NCI-H774 (cell line): ENCODE results near the gene PRKAG2.

Experiments
- DNase-seq: peaks from one replicate; lab custom pipeline; 2025; lab: John Stamatoyannopoulos, UW

Gene PRKAG2

DNA sequence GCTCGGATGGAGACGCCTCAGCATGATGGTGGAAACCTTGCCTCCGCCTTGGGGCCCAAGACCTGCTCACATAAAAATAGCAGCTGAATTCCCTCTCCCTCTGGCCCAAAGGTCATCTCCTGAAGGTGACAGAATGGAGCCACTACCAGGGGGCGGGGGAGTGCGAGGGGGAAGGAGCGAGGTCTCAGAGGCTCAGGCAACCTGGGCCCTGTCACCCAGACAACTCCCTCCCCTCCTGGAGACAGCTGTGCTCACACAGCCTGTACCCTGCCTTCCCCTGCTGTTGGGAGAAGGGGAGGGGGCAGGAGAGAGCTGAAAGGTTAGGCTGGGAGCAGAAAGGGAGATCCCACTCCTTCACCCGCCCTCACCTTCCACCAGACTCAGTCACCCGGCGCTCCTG is 184.2 kb downstream of the PRKAG2 start:
- no peak for DNase-seq

DNA sequence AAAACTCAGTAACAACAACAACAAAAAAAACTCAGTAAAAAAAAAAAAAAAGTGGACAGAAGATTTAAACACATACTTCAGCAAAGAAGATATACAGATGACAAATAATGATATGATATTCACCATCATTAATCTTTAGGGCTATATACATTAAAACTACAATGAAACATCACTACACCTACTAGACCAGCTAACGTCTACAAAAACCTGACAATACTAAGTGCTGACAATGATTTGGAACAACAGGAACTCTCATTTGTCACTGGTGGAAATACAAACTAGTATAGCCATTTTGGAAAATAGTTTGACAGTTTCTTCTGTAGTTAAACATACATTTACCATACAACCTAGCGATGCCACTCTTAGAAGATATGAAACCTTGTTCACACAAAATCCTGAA is 185.5 kb downstream of the PRKAG2 start:
- DNase-seq: no peak

- DNase-seq: no peak
These were observed 186.3 kb downstream of the PRKAG2 start for GRCh38 chr7:151690606-151691005.

GRCh38 chr7:151689196-151689971 is 187.5 kb downstream of the PRKAG2 start:
- DNase-seq: peak; percentile 43

DNA sequence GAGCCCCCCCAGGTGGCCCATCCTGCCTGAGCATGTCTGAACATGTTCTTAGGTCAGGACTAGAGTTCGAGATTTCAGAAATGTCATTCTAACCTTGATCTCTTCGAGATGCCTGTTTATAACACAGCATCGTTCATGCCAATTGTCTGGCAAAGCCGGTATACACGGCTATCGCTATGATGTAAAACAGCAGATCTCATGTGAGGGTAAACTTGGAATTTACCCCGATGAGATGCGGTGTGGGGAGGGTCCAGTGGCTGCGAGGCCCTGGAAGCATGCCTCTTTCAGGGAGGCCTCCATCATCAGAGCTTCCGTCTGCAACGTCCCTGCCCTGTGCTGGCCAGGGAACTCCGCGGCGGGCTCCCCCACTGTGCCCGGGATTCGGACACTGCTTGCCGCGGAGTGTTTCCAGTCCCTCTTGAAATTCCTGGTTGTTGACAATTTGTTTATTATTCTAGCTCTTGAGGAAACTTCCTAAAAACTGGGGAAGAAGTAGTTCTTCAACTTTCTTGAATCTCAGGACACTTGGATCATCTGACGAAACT is 188.6 kb downstream of the PRKAG2 start:
- no peak for DNase-seq

DNA sequence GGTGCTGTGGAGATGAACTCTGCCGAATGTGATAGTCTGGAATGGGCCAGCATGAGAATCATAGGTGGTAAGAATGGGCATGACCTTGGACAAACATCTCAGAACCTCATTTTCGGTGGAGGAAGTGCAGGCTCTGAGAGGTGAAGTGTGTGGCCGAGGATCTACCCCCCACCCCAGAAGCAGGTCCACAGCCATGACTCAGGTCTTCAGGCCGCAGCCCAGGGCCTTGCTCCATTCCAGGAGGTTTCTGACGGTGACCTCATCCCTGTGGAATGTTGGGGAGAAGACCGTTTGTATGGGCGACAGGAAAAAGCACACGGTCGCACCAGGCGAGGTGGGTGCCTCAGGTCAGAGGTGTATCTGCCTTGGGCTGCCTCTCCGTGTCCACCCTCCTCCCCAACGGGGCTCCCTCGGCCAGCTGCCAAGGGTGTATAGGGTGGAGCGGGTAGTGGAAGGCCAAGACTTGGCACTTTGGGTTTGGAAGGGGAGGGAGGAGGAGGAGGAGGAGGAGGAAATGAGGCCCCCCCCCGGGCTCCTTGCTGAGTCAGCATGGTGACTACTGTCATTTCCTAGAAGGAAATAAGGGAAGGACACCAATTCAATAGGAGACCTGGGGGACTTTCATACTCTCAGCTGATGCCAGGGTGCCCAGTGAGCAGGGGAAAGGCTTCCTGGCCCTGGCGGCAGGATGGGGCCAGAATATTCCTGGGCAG is 189.2 kb downstream of the PRKAG2 start:
- no peak for DNase-seq

DNA sequence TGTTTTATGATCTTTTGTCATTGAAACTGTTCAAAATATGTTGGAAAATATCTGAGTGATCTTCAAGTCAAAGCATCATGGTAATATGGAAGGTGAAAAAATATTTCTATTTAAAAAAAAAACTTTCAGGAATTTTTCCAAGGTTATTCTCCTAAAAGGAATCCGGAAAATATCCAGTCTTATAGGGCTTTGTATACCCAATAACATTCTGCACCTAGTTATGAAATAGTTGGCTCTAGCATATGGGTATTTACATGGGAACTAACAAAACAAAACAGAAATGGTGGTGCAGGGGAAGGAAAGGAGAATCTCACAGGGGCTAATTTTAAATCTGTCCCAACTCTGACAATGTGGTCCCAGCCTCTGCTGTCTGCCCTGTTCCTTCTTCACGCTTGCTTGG is 190.1 kb downstream of the PRKAG2 start:
- no peak for DNase-seq

GRCh38 chr7:151686016-151686766 is 190.7 kb downstream of the PRKAG2 start:
- DNase-seq: no peak

- no peak for DNase-seq
These were observed 192.3 kb downstream of the PRKAG2 start for GRCh38 chr7:151684408-151685175.

DNA sequence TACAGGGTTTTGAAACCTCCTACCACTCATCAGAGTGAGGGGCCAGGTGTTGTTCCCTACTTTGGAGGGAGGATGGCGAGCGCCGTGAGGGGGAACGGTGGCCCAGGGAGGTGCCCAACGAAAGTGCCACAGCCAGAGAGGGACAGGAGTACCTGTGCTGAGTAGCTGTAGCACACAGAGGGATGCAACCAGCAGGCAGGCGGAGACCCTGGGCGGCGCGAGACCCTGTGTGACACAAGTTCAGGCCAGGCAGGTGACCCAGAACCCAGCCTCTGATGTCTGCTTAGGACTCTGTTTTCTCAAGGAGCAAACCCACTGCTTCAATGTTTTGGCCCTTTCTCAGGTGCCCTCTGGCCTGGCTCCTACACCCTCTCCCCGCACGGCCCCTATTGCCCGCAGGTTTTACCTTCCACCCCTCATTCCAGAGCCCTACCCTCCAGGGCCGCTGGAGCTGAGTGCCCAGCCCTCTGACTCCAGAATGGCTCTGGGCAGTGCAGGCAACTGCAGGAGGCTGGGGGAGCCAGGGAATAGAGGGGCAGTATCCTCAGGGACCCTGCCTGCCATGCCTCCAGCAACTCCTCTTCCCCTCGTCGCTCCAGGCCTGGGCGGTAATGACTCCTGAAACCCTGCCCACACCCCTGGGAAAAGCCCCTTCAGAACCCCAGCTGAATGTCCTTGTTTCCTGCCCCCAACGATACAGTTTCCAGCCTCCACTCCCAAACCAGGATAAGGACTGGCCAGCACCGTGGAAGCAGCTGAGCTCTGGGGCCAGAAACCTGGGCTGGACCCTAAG is 193.1 kb downstream of the PRKAG2 start:
- DNase-seq: no peak

DNA sequence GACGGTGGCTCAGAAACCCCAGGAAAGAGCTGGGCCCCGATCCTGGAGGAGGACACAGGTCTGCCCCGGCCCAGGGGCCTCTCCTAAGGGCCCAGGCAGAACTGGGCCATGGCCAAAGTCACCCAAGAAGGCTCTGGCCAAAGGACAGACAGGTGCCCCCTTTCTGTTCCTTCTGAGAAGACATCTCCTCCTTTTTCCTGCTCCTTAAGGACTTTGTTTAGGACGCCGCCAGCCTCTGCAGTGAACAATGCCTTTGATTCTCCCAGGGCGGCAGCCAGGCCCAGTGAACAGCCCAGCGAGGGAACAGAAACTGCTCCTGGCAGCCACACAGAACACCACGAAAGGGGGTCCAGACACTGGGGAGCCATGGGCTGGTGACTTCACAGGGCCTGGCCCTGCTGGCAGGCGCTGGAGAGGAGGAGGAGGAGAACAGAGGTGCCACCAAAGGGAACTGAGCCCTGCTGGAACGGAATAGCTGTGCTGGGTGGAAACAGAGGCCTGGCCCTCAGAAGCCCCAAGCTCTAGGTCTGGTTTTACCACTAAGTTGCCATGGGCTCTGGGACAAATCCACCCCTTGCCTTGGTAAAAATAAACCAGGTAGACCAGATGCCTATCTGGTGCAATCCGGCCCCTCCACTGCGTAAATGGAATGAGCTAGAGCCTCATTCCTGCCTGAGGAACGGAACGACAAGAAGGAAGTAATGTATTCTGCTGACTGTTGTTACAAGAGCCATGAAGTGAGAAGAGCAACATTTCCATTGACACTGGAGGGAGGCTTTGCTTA is 193.9 kb downstream of the PRKAG2 start:
- DNase-seq: no peak

DNA sequence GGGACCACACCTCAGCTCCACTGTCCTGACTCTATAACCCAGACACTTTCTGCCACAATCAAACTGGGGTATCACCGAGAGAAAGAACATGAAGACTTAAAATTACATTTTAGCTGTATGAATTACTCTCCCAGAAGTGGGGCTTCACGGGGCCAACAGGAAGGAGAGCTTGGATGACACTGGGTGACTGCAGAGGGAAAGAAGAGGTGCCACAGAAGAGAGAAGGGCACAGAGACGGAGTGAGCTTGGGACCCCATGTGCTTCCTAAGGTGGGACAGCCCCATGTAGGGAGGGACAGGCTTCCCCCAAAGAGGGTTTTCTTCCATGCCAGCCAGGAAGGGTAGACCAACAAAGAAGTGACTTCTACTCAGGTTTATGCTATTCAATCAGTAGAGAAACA is 195.2 kb downstream of the PRKAG2 start:
- DNase-seq: no peak

GRCh38 chr7:151680810-151681209 is 196.1 kb downstream of the PRKAG2 start:
- DNase-seq: no peak

DNA sequence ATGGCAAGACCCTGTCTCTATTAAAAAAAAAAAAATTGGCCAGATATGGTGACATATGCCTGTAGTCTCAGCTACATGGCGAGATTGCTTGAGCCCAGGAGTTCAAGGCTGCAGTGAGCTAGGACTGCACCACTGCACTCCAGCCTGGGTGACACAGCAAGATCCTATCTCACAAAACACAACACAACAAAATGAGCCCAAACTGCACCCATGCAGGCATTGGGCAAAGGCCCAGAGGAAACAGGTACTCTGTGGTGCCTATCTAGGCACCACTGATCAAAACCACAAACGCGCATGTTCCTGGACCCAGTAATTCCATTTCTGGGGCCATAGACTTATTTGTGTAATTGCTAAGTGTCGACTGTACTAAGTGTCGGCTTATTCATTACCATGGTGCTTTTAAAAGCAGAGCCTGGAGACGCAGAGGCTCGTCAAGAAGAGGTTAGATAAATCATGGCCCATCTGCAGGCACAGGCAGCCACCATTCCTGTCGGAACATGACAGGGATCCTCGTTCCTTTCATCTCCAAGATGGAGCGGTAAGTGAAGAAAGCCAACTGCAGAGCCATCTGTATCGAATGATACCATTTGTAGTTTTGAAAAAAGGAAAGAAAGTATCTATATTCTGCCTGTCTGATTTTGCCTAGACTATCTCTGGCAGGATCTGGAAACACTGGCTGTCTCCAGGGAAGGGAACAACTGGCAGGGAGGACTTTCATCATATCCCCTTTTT is 196.9 kb downstream of the PRKAG2 start:
- DNase-seq: no peak

DNA sequence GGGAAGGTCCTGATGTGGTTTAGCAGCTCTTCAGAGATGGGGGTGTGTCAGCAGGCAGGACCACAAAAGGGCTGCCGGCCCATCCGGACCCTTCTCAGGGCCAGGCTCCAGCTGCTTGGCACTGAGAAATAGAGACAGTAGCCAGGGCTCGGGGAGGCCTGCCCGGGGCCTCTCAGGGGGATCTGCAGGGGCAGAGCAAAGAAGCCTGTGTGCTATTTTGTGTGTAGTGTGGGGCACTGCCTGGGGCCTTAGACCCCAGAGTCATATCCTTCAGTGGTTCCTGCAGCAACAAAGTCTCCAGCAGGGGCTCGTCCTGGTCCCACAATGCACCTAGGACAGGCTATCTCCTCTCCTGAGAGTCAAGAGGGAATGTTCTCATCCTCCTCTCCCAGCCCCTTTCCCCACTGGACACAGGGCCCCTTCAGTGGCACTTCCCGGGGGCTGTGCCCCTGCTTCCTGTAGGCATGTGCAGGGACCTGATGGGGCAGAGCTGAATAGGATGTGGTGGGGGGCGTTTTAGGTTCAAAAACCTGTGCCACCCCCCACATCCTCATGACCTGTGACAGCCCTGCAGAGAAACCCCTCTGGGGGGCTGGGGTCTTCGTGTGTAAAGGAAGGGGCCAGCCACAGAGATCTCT is 197.7 kb downstream of the PRKAG2 start:
- DNase-seq: no peak

GRCh38 chr7:151678227-151678604 is 198.7 kb downstream of the PRKAG2 start:
- DNase-seq: no peak

GRCh38 chr7:151677581-151678226 is 199.2 kb downstream of the PRKAG2 start:
- DNase-seq: no peak

DNA sequence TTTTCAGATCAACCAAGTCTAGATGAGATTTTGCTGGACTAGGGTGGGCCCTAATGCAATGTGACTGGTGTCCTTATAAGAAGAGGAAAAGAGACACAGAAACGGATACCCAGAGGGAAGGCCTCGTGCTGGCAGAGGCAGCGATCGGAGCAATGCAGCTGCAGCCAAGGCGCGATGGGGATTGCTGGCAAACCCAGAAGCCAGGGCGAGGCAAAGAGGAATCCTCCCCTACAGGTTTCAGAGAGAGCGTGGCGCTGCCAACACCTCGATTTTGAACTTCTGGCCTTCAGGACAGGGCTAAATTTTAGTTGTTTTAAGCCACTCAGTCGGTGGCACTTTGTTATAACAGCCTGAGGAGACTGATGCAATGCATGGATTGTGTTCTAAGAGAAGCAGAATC is 200.2 kb downstream of the PRKAG2 start:
- no peak for DNase-seq
